Measurements from ENCODE around the gene ATP8A2.

GRCh38 chr13:26024558-26024957, 652.8 kb downstream of the ATP8A2 start:
- no peak for TF ChIP-seq CTCF (IDR thresholded peaks at IDR 0.05)
- no peak for TF ChIP-seq POLR2A (IDR thresholded peaks at IDR 0.05)

Measured in heart left ventricle (tissue), 13 donors.